ENCODE results near the gene SH3GLB2. TPM values are rescaled to one million over a fixed set of nuclear protein-coding genes. Genes with fewer than 3 reads are reported as not detected.

SH3GLB2 gene
- total RNA-seq, 1 donor from 2014 or later, result 158 TPM

Other genes with a start within 250 kb of the SH3GLB2 start
- 23.2 TPM for gene TBC1D13, start 241.1 kb downstream of the SH3GLB2 start, total RNA-seq
- 14.1 TPM for gene ENDOG, start 209.8 kb downstream of the SH3GLB2 start, total RNA-seq
- gene SPOUT1, start 198.5 kb downstream of the SH3GLB2 start, total RNA-seq, result 32.7 TPM
- 12.8 TPM for gene KYAT1, start 146.4 kb downstream of the SH3GLB2 start, total RNA-seq
- 67.2 TPM for gene LRRC8A, start 146.2 kb downstream of the SH3GLB2 start, total RNA-seq
- 38.7 TPM for gene PHYHD1, start 107.3 kb downstream of the SH3GLB2 start, total RNA-seq
- 9.6 TPM for gene DOLK, start 80.7 kb downstream of the SH3GLB2 start, total RNA-seq
- gene NUP188, start 80.6 kb downstream of the SH3GLB2 start, total RNA-seq, result 46.4 TPM
- 25.5 TPM for gene MIGA2, start 8.3 kb upstream of the SH3GLB2 start, total RNA-seq
- 10.3 TPM for gene DOLPP1, start 52.8 kb upstream of the SH3GLB2 start, total RNA-seq
- 37.4 TPM for gene CRAT, start 82.5 kb upstream of the SH3GLB2 start, total RNA-seq
- gene PTPA, start 83.1 kb upstream of the SH3GLB2 start, total RNA-seq, result 78.2 TPM
- 39.3 TPM for gene IER5L, start 149.9 kb upstream of the SH3GLB2 start, total RNA-seq